NCI-H226 (cell line): ENCODE results near the gene HIGD2A.
A peak's percentile ranks its signal among the peaks of the same experiment; 100 is the strongest.

Experiments
- DNase-seq: peaks from one replicate; pipeline ENCODE4 v3.0.0-alpha.2; 2015

HIGD2A gene, protein sequence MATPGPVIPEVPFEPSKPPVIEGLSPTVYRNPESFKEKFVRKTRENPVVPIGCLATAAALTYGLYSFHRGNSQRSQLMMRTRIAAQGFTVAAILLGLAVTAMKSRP

GRCh38 chr5:176388444-176389134 lies at the start of gene HIGD2A, which contains the start of gene NOP16:
Gene HIGD2A (plus strand): TSS chr5:176388751. CDS start chr5:176388820, 69 bp downstream.
Gene NOP16 (minus strand): TSS chr5:176388598. CDS start chr5:176388539, 59 bp downstream.
- DNase-seq = peak; percentile 98

DNA sequence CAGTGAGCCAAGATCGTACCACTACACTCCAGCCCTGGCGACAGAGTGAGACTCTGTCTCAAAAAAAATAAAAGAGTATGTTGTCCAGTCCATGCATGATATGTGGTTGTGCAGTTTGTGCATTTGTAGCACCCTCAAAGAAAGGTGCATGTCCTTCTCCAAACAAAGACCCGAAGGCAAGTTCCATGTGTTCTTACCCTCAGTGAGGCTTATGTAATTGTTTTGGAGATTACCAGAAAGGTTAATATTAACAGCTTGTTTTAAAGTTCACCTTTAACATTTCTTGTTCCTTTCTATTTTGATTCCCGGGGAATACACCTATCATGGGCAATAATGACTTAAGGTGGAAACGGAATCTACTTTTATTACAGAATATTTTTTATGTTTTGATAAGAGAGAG lies 49.2 kb upstream of the HIGD2A start:
- no peak for DNase-seq

GRCh38 chr5:176341325-176342157 lies 47.0 kb upstream of the HIGD2A start:
- DNase-seq = no peak

GRCh38 chr5:176342158-176342483 lies 46.4 kb upstream of the HIGD2A start:
- DNase-seq = no peak

- DNase-seq = no peak
Observed at GRCh38 chr5:176342766-176343458, 45.6 kb upstream of the HIGD2A start.

- DNase-seq = no peak
Observed at GRCh38 chr5:176350416-176350815, 38.1 kb upstream of the HIGD2A start.

GRCh38 chr5:176352116-176352878 lies 36.3 kb upstream of the HIGD2A start:
- DNase-seq = no peak

GRCh38 chr5:176353533-176353932 lies 35.0 kb upstream of the HIGD2A start:
- no peak for DNase-seq

DNA sequence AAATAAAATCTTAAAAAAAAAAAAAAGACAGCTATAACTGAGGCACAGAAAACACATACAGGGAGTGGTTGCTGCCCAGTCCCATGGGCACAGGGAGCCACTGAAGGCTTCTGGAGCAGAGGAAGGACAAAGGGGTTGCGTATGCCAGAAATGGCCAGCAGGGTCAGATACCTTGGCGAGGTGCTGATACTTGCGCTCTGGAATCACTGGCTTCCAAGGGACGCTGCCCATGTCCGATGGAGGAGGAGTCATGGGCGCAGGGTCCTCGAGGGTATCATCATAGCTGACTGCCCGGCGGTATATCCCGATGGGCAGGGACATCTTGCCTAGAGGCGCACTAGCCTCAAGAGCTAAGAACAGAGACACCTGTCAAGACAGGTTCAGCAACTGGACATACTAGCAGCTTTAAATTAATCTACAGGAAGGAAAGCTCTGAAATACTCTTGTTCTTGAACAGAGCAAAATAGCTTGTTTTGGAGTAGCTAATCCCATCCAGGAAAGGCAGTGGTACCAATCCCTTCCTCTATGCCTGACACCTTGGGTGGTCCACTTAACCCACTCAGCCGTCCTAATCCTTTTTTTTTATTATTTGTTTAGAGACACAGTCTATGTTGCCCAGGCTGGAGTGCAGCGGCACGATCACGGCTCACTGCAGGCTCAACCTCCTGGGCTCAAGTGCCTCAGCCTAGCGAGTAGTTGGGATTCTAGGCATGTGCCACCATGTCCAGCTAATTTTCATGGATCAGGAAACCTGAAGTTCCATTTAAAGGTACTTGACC lies 33.0 kb upstream of the HIGD2A start:
- no peak for DNase-seq

GRCh38 chr5:176356179-176356566 lies 32.4 kb upstream of the HIGD2A start:
- no peak for DNase-seq

DNA sequence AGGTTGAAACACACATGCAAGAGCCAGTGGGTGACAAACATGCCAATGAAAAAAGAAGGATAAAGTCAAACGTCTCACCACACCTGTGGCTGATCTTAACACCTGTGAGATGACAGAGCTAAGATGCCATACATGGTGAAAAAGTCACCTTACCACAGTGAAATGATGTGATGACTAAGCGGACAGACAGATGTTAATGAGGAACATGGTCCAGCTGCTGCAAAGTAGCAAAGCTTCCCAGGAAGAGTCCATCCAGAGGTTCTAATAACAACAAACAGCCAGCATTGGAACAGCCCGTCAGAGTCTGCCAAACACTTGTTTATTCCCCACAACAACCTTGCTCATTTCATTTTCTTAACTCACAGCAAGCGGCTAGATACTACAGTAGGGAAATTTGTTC lies 28.9 kb upstream of the HIGD2A start:
- DNase-seq = no peak

- DNase-seq = no peak
Observed at GRCh38 chr5:176360894-176361436, 27.6 kb upstream of the HIGD2A start.

GRCh38 chr5:176361437-176362232 lies 26.9 kb upstream of the HIGD2A start, which contains the start of gene KIAA1191:
Gene KIAA1191 (minus strand): TSS chr5:176361764. CDS start chr5:176359508, 2,256 bp downstream.
- DNase-seq = peak; percentile 86

- DNase-seq = no peak
Observed at GRCh38 chr5:176362233-176362490, 26.4 kb upstream of the HIGD2A start.

DNA sequence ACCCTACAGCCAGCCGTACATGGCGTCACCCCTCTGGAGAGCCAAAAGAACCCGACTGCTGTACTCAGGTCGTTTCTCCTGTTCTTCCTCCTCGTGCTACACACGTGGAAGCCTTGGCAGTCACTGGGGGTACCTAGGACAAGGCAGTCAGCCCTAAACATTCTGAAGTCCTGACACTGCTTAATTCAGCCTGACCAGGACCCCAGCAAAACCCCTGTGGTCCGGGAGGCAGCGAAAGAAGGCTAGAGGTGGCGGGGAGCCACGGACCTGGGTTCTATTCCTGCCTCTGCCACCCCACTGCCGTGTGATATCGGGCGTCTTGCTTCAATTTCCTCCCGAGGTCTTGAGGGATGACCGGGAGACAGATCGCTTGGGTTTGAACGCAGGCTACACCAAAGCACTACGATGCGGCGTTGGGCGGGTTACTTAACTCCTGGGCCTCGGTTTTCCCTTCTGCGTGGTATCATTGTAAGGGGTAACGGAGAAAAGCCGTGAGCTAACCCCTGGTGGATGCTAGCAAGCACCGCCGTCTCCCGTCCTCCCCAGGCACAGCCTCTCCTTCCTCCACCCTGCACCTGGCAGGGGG lies 23.7 kb upstream of the HIGD2A start:
- no peak for DNase-seq

GRCh38 chr5:176365351-176366231 lies 23.0 kb upstream of the HIGD2A start, which contains the start of gene ARL10:
Gene ARL10 (plus strand): TSS chr5:176365487. CDS start chr5:176365564, 77 bp downstream.
- no peak for DNase-seq

- no peak for DNase-seq
Observed at GRCh38 chr5:176366232-176366894, 22.2 kb upstream of the HIGD2A start.

DNA sequence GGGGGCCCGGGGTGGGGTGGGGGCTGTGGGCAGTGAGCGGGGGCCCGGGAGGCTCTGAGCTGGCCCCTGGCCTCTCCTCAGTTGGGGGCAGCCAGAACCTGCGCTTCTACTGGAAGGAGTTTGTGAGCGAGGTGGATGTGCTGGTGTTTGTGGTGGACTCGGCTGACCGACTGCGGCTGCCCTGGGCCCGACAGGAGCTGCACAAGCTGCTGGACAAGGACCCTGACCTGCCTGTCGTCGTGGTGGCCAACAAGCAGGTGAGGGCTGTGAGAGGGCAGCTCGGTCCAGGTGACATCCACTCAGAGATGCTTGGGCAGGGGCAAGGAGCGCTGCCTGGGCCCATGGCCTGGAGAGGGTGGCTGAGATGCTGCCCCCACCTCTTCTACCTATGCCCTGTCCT lies 19.8 kb upstream of the HIGD2A start:
- no peak for DNase-seq
